Retina (tissue), 1 donor: ENCODE measurements around the gene OXCT1.
"Not testable (repeated sequence)": the region's sequence is repeated elsewhere in the genome, so short reads cannot be mapped to it uniquely, and the experiment has no call there.

Experiments used
- DNase-seq: peaks from one replicate; pipeline ENCODE4 v3.0.0-alpha.2; 2016

OXCT1 gene

DNA sequence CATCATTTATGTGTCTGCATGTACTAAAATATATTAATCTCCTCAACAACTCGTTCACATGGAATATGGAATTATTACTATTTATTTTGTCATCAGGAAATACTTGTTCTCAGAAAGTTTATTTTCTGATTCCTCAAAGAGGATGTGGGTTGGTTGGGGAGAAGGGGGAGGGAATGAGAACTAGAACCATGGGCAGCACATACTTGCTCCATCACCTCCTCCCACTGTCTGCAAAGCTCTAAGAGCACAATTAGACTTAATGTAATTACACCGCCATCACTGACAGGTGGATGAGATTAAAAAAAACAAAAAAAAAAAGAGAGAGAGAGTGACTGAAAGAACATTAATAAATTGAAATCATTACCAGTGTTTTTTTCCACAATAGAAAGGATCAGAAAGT is 98.2 kb downstream of the OXCT1 start:
- DNase-seq, result no peak

DNA sequence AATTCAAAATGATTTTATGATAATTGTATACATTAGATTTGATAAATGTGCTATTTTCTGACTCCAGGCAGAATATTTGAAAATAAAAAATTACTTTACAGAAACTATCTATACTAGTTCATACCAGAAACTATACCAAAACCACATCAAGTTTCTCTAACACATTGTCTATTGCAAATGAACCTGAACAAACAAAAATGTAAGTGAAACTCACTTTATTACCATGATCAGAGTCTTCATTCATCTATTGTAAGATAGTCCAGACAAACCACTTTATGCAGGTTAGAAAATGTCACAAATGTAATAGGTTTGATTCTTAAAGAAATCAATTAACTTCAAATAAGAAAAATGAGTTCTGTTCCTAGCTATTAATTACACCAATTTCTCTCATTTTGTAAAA is 99.4 kb downstream of the OXCT1 start:
- DNase-seq, result no peak

DNA sequence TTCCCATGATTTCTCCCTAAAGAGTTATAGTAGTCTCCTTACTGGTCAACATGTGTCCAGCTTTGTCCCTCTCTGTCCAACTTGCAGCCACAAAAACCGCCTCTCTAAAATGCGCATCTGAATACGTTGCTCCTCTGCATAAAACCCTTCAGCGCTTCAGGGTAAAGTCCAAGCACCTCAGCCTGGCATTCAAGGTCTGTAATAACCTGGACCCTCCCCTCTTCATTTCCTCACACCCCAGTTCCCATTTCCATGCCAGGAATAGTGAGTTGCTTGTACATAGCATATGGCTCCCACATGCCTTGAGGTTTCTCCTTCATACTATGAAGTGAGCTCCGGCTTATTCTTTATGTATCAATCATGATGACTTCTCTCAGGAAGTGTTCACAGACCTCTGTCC is 101.5 kb downstream of the OXCT1 start:
- DNase-seq, result no peak

DNA sequence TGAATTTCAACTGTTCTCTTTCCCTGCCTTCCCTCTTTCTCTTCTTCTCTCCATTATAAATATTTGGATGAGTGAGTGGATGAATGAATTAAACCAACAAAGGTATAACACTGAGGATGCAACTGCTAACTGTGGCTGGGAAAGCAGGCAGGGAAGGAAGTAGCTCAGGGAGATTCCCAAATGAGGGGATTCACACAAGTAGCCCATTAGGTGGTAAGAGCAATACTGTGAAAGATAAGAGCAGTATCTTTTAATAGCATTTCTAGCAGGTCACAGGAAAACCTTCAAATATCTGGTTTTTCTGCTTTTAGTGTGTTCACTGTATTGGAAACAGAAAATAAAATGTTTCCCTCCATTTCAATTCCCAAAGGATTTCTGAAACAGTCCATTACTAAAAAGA is 105.6 kb downstream of the OXCT1 start:
- no peak for DNase-seq

DNA sequence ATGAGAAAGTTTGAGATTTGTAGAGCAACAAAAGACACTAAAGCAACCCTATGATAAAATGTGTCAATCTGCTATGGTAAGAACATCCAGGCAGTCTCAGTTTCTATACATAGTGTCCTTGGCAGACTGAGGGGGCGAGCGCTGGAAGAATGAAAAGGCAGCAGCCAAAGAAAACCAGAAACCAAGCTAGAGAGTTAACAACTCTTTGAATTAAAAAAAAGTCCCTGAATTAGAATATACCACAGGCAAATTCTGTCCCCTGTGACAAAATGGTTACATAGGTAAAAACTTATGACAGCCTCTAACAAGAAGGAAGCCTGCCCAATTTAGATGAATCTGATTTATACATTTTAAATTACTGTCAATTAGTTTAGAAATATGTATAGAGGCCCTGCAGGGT is 106.7 kb downstream of the OXCT1 start:
- no peak for DNase-seq

DNA sequence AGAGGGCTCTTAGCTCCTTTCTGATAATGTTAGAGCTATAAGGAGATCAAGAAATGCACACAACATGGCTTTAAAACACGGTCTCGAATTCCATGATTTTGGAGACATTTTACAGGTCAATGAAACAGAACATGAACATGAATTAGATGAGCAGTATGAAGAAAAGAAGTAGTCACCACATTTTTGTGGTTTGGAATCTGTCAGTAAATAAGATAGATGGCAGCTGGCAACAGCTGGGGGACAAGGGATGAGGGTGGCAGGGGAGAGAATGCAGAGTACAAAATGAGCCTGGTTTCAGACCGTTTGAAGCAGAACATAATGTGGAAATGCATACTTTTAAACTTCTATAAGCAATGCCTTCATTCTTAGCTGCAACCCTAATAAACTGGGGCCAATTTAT is 107.1 kb downstream of the OXCT1 start:
- no peak for DNase-seq

DNA sequence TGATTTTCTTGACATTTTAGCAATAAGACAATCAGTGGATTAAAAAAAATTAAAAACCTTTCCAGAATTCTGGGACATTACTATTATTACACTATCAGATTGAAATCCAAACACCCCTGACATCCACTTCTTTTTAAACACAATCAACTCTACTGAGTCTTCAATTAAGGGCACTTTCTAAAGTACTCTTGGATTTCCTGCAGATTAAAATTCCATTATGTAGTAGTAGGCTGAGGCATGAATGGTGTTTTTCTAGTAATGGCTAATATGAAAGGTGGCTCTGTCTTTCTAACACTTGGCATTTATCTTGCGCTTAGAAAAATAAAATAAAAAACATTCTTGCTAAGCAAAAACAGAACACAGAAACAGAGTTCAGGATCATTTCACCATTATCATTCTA is 107.8 kb downstream of the OXCT1 start:
- DNase-seq, result no peak

DNA sequence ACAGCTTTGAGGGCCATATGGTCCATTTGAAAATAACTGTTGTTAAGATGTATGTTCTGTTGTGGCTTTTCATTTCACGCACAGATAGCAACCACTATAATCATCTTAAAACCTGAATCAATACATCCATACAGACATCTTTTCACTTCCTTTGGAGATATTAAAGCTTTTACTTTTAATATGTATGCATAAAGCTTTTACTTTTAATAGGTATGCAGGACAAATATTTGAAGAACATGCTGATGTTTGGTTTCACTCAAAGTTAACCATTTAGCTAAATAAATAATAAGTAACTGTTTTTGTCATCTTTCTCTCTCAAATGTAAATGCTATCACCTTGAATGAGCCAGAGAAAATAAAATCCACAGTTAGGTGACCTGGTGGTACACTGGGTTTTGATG is 108.6 kb downstream of the OXCT1 start:
- no peak for DNase-seq

DNA sequence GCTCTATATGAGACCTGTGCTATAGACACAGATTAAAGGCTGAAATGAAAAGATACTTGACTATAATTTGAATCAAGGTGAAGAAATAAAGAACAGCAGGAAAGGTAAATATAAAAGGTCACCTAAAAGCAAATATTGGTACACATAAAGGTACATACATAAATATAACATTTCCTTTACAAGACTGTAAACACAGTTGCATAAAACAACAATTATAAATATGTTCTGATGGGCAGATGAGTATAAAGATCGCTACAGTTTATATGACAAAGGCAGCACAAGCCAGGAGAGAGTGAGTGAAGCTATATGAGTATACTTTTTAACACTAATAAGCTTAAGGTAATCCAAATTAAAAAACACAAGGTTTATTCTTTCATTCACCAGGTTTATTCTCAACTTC is 114.5 kb downstream of the OXCT1 start:
- no peak for DNase-seq

DNA sequence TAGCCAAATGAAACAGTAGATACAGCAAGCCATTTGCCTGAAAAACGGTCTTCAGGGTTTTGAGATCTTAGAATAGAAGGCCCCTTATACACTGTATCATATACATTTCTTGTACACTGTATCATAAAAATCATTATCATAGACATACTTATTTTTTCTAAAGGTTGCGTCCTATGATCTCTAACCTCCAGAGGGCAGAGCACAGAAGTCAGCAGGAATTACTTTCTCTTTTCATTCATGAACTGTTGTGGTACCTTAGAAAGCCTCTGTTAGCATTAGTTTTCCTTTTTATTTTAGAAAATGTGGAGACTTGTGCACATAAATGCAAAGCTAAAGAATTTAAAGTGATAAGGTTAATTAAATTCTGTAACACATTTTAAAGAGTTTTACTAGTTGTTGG is 115.4 kb downstream of the OXCT1 start:
- DNase-seq, result no peak

DNA sequence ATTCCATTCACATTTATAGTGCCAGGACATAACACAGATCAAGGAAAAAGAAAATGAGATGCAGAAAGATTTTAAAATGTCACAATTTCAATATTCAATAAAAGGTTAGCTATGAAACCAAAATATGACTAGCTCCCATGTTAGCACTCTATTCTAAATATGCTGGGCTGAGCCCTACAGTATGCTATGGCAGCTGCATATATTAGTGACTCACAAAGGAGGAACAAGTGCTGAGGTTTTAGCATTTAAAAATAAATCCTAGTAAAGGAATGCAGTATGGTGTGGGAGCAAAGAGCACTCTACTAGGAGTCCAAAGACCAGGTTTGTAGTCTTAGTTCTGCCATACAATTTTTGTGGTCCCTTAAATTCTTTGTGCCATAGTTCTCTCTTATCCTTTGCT is 118.4 kb downstream of the OXCT1 start:
- no peak for DNase-seq

DNA sequence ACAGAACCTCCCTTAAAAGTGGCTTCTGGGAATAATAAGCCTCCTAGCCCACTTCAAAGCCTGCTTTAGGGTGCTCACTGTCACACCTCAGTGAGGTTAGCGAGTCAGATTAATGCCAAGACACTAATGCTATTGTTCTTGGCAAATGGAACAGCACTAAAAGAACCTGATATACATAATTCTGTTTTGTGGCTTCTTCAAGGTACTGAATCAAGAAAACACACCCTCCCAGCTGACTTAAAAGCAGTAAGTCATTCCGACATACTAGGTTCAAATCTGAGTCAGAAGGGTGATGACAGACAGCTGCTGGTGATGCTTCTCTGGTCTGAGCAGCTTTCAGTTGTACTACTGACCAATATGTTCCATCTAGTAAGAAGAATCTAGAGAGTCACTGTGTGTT is 121.6 kb downstream of the OXCT1 start:
- no peak for DNase-seq

DNA sequence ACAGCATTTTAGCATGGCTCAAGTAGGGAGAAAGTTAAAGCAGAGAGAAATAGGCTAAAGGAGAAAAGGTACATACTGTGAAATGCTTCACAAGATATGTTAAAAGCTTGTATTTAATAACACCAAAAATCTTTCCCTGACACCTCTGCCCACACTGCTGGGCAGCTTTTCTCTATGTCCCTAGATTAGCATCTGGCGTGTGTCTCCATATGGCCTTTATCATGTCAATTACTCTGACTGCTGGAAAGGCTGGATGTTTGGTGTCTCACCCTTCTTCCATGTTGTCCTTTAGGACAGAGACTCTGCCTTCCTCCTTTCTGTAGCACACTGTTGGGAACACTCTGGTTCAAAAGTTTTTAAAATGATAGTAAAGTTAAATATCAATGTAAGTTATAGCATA is 122.5 kb downstream of the OXCT1 start:
- no peak for DNase-seq

DNA sequence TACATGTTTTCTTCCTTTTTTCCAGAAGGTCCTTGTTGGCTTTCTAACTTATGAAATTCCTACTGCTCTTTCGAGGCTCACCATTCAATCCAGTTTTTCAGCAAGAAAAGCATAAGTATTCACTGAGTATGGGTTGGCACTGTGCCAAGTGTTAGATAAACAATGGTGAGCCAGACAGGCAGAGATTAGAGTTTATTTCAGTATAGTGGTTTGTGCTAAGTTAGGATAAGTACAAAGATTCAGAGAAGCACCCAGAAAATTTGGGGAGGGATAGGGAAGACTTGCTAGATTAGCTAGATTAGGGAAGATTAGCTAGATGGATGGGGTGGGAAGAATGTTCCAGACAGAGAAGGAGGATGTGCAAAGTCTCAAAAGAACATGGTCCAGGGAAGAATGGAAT is 122.9 kb downstream of the OXCT1 start:
- DNase-seq, result no peak

DNA sequence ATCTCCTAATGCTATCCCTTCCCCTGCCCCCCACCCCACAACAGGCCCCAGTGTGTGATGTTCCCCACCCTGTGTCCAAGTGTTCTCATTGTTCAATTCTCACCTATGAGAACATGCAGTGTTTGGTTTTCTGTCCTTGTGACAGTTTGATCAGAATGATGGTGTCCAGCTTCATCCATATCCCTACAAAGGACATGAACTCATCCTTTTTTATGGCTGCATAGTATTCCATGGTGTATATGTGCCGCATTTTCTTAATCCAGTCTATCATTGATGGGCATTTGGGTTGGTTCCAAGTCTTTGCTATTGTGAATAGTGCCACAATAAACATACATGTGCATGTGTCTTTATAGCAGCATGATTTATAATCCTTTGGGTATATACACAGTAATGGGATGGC is 127.6 kb downstream of the OXCT1 start:
- not testable (repeated sequence) for DNase-seq

DNA sequence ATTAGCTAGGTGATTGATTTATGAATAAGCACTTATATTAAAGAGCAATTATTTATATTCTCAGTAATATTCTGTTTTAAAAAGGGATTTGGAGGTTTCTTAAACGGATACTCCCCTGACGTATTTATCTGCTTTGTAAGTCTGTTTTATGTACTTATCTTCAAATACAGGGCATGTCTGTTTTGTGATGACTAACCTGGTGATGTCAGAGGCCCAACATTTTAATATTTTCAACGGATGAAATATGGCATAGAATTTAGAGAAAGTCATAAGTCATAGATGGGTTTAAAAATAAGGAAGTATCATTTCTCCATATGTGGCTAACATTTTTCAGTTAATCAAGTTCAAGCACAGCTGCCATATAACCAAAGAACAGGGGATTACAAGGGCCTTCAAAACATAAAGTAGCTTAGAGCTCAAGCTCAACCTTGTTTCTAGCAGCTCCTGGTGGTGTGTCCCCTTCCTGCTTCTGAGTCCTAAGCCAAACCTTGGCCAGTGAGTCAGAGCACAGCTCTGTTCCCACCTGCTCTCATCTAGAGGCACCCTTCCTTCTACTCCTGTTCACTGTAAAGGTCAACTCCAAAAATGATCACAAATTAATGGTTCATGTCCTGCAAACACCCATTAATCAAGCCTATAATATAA is 131.4 kb downstream of the OXCT1 start:
- no peak for DNase-seq

DNA sequence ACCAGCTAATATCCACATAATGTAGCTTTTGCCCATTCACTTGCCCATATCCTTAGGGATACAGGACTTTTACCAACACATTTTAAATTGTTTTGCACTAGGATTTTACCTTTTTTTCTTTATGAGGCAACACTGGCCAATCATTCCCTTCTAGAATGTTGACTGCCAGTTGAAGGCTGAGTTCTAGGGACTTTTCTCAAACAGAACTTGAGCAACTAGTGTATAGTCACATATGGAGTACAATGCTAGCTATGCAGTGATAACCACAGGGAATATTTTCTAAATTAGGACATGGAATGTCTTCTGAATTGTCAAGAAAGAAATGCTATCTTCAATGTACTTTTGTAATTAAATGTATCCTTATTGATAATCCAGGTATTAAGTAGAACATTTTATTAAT is 133.6 kb downstream of the OXCT1 start:
- no peak for DNase-seq

DNA sequence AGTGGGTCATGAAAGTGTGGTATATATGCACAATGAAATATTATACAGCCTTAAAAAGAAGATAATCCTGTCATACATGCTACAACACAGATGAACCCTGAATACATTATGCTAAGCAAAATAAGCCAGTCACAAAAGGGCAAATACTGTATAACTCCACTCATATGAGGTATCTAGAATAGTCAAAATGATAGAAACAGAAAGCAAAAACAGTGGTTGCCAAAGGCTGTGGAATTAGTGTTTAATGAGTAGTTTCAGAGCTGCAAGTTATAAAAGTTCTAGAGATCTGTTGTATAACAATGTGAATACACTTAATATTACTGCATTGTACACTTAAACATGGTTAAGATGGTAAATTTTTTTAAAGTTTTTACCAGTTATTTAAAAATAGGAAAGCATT is 135.0 kb downstream of the OXCT1 start:
- no peak for DNase-seq

DNA sequence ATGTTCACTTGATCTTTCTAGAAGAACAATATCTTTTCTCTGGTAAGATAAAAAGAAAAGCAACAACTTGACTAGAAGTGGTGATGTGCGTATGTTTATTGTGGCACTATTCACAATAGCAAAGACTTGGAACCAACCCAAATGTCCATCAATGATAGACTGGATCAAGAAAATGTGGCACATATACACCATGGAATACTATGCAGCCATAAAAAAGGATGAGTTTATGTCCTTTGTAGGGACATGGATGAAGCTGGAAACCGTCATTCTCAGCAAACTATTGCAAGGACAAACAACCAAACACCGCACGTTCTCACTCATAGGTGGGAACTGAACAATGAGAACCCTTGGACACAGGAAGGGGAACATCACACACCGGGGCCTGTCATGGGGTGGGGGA is 140.8 kb downstream of the OXCT1 start:
- not testable (repeated sequence) for DNase-seq

DNA sequence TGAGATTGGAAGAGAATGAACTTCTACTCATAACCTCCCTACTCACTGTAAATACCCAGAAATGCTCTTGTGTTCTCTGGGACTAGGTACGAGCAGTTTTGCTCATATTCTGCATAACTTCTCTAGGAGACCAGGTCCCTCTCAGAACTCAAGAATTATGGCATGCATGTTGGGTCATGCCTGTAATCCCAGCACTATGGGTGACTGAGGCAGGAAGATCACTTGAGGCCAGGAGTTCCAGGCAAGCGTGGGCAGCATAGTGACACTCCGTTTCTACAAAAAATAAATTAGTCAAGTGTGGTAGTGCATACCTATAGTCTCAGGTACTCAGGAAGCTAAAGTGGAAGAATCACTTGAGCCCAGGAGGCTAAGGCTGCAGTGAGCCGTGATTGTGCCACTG is 141.9 kb downstream of the OXCT1 start:
- DNase-seq, result no peak

DNA sequence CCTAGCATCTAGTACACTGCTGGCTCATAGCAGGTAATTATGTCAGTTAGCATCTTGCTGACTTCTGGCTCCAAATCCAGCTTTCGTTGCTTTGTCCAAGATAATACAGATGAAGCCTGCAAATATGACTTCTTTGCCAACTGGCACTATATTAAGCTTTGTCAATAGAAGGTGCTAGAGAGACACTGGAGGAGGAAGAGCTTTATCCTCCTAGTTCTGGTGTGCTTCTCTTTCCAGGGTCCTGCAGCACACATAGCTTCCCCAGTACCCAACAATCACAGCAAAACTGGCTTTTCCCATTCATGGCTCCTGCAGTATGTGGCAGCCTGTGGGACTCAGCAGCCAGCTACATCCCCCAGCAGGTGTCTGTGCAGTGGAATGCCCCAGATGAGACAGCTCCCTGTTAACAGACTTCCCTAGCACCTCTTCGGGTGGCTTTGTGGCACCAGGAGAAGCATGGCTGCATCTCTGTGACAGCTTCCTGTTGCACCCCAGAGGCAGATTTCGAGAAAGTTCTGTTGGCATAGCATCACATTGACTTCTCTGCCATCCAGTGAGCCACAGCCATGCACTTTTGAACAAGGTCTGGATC is 147.8 kb downstream of the OXCT1 start:
- DNase-seq, result no peak

DNA sequence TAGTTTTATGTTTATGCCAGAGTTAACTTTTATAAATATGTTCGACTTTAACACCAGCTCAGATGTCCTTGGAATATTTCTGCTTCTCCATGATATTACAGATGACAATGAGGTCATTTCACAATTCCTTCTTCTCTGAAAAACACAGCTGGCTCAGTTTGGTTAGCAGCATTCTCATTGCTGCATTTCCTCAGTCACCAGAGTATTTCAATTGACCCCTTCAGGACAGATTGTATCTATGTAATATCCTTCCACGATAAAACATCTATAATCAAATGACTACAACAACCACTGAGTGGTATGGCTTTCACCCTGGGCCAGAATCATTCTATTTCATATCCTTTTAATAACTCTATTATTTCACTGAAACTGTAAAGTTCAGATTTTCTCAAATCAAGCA is 148.7 kb downstream of the OXCT1 start:
- DNase-seq, result no peak

DNA sequence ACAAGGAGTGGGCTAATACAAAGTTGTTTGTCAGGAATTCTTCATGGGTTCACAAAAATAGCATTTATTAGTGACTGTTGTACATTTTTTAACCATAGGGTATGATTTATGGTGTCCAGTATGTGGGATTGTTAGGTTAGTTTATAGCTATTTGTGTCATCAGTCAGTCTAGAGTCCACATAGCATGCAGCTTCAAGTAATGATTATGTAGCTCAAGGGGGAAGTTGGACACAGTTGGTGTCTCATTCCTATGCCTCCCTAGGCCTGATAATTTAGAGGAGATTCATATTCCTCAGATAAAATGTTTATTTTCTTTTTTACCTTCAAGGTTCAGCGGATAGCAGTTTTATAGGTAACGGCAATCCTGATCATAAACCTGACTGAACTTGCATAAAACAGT is 153.8 kb downstream of the OXCT1 start:
- DNase-seq, result no peak

DNA sequence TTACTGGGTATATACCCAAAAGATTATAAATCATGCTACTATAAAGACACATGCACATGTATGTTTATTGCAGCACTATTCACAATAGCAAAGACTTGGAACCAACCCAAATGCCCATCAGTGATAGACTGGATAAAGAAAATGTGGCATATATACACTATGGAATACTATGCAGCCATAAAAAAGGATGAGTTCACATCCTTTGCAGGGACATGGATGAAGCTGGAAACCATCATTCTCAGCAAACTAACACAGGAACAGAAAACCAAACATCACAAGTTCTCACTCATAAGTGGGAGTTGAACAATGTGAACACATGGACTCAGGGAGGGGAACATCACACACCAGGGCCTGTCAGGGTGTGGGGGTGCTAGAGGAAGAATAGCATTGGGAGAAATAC is 155.8 kb downstream of the OXCT1 start:
- DNase-seq, result not testable (repeated sequence)

DNA sequence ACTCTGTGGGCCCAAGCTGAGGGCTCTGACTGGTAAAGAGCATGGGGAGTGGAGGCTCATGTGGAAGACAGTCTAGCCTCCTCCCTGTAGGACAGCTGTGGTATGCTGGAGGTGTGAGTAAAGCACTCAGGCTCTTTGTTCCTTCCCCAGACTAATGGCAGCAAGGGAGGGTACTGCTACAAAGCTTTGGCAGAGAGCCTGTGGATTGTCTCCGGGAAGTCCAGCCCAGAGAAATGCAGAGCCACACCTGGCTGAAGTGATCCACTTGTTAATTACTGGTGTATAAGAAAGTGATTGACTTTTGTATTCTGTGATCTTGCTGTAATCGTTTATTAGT is 161.7 kb downstream of the OXCT1 start:
- DNase-seq, result no peak
